Inflammatory macrophage treated with lipopolysaccharide for 1 hour (primary cell): ENCODE results near the gene CHIC2.
"Not testable (repeated sequence)": the region's sequence is repeated elsewhere in the genome, so short reads cannot be mapped to it uniquely, and the experiment has no call there.

Source experiments
- DNase-seq, 2 donors: peaks; one replicate each; pipeline ENCODE4 v3.0.0-alpha.2; 2020 to 2022

The CHIC2 gene

DNA sequence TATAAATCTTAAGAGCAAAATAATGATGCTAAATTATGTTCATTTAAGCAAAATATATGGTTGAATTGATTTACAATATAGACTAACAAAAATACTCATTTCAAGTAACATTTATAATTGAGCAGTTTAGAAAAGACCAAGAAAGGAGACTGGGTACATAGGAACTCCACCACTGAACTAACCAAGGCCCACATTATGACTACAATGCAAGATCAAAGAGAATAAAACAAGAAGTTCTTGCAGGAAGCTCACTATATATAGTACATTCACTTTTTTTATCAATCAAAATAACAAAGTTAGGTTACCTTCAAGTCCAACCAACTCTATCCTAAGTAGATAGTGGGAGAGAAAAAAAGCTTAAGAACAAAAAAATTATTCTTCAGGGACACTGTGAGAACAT, 8.0 kb downstream of the CHIC2 start:
- no peak for DNase-seq

DNA sequence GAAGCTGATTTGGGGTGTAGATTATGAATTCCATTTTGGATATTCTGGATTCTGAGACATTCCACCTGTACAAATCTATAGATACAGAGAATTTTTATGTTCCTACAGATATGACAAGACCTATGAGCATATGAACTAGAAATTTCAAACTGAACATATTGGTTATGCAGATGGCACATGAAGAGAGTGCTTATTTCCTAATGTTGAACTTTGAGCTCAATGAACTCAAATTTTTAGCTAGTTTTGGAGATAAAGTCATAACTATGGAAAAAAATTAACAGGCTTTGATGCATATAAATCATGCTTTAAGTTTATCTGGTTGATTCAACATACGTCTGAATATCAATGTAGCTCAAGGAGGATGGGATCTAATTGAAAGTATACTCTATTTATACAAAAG, 8.9 kb downstream of the CHIC2 start:
- no peak for DNase-seq

DNA sequence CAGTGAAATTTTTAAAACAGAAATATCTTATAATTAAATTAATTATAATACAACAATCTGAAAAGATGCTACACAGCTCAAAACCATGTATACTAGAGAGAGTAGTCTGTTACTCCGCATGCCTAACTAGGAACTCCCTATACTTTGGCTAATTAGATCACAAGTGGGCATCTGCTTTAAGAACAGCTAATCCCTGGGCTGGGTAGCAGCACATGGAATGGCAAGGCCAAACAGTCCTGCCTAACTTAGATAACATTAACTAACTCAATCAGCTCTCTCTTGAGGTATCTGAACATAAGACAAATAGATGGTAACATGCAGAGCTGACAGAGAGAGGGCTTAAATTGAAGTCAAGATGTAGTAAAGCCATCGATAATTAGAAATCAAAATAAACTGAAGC, 9.9 kb downstream of the CHIC2 start:
- no peak for DNase-seq

DNA sequence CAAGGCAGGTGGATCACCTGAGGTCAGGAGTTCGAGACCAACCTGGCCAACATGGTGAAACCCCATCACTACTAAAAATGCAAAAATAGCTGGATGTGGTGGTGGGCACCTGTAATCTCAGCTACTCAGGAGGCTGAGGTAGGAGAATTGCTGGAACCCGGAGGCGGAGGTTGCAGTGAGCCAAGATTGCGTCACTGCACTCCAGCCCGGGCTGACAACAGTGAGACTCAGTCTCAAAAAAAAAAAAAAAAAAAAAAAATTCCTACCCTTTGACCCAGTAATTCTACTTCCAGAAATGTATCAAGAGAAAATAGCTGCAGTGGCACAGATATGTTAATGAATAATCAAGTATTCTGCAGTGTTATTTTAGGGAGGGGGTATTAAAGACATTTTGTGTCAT, 11.1 kb downstream of the CHIC2 start:
- peak; percentile 52 to 68 for DNase-seq

DNA sequence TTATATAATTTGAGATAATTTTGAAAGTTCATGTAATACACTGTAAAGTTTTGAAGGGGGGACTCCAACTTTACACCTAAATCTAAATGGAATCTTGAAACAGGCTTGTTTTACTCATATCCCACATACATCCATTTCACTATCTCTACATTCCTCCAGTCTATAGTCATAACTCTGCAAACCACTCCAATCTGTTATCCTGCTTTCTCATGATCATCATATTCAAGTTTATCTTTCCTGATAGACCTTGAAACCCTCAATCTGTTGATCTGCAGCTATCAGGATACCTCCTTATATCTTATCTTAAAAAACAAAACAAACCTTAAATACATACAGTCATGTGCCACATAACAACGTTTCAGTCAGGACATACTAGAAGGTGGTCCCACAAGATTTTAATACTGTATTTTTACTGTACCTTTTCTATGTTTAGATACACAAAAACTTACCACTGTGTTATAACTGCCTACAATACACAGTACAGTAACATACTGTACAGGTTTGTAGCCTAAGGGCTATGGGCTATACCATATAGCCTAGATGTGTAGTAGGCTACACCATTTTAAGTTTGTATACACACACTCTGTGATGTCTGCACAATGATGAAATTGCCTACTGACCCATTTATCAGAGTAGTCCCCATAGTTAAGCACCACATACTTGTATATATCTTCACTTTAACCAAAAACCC, 14.0 kb downstream of the CHIC2 start:
- DNase-seq: no peak

DNA sequence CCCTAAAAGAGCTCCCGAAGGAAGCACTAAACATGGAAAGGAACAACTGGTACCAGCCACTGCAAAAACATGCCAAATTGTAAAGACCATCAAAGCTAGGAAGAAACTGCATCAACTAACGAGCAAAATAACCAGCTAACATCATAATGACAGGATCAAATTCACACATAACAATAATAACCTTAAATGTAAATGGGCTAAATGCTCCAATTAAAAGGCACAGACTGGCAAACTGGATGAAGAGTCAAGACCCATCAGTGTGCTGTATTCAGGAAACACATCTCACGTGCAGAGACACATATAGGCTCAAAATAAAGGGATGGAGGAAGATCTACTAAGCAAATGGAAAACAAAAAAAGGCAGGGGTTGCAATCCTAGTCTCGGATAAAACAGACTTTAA, 20.8 kb downstream of the CHIC2 start:
- DNase-seq: not testable (repeated sequence)

DNA sequence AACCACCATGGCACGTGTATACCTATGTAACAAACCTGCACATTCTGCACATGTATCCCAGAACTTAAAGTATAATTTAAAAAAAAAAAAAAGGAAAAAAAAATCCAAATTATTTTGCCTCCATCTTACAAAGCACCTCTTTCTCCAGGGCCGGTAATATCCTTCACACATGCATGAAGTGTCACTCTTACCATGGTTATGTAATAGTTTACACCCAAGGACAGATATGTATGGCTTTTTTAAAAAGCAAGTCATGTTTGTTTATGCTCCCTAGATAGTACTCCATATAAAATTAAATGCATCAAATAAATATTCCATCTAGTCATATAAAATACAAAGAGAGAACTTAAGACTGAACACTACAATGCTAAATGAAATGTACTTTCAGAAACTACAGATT, 22.5 kb downstream of the CHIC2 start:
- no peak for DNase-seq

DNA sequence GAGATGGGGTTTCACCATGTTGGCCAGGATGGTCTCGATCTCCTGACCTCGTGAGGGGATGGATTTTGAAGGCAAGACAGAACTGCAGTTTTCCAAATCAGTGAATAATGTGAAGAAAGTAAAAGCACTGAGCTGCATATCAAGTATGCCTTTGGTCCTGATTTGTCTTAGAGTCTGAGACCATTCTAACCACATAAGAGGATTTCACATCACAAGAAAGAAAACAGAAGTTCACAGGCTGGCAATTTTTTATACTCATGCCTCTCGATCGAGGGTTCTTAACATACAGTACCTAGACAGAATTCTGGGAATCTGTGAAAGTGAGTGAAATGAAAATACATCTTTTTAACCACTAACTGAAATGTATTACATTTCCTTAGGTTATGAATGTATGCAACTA, 23.3 kb downstream of the CHIC2 start:
- DNase-seq: no peak

DNA sequence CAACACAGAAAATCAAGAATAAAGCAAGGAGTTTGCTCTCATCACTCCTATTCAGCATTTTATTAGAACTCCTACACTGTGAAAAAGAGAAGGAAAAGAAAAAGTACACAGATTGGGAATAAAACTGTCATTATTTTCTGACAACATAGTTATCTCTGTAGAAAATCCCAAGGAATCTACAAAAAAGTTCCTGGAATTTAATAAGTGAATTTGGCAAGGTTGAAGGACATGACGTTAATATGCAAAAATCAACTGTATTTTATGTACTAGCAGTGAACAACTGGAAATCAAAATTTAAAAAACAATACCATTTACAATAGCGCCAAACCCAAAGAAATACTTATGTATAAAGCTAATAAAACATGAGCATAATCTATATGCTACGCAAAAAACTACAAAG, 26.3 kb downstream of the CHIC2 start:
- no peak for DNase-seq

DNA sequence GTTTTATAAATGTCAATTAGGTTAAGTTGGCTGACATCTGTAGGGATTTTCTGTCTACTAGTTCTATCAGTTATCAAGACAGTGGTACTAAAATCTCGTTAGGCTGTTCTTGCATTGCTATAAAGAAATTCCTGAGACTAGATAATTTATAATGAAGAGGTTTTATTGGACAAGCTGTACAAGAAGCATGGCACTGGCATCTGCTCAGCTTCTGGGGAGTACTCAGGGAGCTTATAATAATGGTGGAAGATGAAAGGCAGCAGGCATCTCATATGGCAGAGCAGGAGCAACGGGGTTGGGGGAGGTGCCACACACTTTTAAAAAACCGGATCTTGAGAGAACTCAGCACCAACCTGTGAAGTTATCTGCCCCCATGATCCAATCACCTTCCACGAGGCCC, 28.2 kb downstream of the CHIC2 start:
- DNase-seq: no peak

DNA sequence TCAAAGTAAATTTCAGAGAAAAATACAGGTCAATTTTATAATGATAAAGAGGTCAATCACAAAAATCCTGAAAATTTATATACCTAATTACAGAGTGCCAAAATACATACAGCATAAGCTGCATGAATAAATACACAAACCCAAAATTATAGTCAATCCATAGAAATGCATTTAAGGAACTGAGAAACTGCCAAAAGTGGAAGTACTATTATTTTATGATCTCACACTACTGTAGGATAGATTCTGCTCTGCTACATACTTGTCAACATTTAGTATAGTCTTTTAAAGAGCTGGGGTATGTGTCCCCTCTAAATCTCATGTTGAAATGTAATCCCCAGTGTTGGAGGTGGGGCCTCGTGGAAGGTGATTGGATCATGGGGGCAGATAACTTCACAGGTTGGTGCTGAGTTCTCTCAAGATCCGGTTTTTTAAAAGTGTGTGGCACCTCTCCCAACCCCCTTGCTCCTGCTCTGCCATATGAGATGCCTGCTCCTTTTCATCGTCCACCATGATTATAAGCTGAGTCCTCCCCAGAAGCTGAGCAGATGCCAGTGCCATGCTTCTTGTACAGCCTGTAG, 31.8 kb downstream of the CHIC2 start:
- peak; percentile 17 to 32 for DNase-seq

DNA sequence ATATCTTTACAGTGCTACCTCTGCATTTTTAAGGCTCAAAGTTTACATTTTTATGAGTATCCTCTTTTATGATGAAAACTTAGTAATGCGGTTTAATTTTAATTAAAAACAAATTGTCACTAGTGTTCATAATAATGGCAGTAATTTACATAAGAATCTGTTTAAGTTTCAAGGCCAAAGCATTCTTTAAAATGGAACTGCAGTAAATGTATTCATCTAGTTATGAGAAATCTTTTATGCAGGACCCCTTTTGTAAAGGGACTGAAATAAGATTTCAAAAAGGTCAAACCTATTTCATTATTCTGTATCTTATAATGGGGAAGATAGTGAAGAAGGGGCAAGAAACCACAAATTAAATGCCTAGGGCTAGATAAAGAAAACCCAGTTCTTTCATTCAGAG, 37.1 kb downstream of the CHIC2 start:
- no peak for DNase-seq

DNA sequence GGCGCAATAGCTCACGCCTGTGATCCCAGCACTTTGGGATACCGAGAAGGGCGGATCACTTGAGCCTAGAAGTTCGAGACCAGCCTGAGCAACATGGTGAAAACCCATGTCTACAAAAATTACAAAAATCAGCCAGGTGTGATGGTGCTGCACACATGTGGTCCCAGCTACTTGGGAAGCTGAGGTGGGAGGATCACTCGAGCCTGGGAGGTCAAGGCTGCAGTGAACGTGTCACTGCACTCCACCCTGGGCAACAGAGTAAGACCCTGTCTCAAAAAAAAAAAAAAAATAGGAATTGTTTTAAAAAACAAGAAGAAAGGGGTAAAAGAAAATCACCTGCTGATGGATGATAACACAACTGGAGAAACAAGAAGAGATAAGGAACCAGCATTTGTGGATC, 38.8 kb downstream of the CHIC2 start:
- no peak for DNase-seq

DNA sequence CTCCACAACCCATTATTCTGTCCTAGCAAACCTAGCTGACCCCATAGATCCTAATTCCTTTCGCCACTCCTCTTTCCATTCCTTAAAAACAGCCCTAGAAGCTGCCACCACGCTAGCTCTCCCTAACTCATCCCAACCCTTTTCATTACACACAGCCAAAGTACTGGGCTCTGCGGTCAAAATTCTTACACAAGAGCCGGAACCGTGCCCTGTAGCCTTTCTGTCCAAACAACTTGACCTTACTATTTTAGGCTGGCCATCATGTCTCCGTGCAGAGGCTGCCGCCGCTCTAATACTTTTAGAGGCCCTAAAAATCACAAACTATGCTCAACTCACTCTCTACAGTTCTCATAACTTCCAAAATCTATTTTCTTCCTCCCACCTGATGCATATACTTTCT, 41.4 kb downstream of the CHIC2 start:
- not testable (repeated sequence) for DNase-seq

DNA sequence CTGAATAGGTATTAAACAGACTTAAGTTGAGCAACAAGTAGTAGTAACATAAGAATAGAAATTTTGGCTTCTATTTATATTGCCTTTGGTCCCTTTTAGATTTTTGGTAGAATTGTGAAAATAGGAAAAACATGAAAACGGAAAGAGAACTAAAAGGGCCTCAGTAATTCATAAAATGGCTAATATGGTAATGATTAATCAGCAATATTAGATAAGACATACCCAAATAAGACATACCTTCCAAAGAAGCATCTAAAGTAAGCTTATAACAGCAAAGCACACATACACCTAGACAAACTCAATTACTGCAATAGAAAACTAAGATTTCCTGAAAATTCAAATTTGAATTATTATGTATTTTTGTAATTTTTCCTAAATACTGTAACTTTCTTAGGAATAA, 46.4 kb downstream of the CHIC2 start:
- no peak for DNase-seq

DNA sequence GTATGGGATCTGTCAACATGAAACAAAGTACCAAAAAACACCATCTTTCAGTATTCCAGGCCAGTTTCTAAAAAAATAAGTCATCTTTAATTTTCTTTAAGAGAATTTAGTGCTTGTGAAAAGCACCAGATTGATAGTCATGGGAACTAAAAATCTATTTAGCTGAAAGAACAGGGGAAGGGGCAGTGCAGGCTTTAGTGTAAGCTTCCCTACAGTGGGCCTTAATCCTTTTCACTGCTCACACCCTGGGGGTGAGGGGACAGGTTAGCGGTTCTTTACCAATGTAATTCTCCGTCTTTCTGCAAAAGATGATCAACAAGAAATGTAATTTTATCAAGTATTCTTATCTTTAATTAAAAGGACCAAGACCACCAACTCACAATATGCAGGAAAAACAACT, 47.1 kb downstream of the CHIC2 start:
- DNase-seq: no peak

DNA sequence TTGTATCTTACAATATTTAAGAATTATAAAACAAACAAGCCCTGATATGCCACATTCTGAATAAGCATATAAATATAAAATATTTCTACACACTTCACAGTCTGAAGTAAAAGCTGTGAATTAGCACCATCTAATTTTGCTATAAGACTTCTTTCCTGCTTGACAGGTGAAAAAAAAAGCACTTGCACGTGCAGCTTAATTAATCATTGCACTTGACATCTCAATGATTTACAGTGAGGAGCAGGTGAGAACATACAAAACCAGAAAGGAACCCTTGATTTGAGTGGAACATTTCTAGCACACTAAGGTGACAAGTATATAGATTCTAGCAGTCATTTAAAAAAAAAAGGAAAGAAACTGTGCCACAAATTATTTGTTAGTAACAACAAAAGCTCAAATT, 47.9 kb downstream of the CHIC2 start:
- no peak for DNase-seq

DNA sequence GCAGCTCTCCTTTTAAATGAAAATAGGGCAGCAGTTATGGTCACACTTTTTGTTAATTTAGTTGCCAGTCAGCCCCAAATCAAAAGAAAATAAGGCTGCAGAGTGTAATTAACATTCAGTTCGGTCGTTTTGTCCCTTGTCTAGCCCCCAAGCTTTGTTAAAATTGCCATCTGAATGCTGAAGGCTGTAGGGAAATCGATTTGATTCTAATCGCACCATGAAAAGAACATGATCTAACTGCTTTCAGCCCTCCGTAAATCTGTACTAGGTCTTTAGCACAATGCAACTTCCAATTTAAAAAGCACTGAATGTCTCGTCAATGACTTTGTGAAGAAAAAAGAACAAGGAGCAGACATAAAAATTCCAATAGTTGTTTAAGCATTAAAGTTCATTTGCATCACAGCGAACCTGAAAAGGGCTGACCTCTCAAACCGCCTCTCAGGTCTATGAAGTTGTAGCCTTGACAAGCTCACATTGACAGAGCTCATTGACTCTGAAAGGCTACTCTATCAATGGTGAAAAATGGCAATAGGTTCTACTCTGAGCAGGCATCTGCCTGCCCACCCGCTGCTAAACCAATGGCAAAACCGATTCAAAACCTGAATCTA, 48.9 kb downstream of the CHIC2 start:
- DNase-seq: no peak

DNA sequence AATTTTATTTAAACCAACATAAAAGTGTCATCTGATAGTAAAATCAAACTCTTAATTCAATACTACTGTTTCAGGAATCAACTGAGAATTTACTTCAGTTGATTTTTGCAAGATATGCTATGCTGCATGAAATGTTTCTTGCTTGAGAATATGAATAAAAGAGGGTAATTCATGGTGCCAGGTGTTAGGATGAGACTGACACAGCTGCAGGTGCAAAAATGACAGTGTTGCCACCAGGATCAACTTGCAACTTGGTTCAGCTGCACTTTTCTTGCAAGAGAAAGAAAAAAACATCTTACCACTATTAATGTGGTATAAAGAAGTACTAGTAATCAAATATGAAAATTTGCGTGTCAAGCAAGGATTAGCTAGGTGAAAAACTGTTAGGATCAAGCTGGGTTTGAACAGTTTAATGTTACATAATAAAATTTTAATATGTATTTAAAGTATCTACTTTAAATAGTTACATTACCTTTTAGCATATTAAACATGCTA, 49.7 kb downstream of the CHIC2 start:
- DNase-seq: no peak

DNA sequence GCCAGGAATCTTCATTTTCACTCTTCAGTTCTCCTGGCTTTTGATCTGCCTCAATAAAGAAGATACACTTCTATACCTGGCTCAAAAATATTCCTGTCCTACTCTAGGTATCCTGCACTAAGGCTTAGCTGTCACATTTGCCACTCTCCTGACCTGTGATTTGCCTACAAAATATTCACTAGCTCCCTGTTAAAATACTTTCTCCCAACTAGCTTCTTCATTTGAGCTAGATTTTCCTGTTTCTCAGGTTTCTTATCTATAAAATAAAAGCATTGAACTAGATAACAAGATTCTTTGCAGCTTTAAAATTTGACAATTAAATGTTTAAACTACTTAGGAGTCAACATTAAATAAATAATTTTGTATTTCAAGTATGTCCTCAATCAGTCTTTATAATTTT, 53.2 kb downstream of the CHIC2 start:
- no peak for DNase-seq

DNA sequence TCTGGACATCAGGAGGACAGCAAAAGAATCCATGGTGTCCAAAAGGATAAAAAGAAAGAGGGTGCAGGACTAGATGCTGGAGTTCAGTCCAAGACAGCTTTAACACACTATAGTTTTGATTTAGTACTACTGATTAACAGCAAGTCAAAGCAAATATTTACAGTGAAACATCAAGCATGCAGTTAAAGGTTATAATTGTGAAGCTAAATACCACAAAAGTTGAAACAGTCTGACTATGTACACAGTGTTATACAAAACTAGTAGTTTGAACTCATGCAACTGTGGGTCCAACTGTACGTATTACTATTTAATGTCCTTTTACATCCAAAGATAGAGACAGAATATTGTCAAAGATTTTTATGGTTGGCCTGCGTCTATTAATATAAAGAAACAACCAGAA, 57.6 kb downstream of the CHIC2 start:
- no peak for DNase-seq

DNA sequence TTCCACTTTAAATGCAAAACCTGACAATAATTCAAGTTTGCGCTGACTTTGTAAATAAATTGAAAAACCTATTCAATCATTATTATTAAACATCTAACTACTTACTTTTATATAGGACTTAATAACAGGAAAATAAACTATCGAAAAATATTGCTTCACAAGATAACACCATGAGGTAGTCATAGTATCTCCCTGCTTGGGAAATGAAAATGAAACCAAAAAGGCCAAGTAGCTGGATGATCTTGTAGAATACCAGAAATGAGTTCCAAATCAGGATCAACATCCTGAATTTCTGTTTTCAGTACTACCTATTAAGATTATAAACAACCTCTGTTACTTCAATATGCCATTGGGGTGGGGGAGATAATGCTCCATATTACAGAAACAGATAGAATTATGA, 58.9 kb downstream of the CHIC2 start:
- DNase-seq: peak; percentile 52 to 54

DNA sequence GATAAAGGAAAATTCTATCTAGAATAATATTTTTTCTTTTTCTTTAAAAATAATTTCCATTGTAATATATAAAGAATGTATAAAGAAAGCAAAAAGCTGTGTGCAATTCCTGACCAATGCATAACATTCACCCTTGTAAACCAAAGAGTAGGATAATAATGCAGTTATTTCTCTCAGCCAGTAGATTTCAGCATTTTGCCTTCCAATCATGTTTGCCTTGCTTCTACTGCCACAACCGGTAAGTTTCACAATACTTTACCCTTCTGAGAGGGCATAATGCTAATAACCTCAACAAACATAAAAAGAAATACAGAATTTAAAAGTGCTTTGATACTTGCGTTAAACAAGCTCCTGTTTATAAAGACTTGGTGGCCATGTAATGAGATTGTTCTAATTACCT, 59.9 kb downstream of the CHIC2 start:
- no peak for DNase-seq

DNA sequence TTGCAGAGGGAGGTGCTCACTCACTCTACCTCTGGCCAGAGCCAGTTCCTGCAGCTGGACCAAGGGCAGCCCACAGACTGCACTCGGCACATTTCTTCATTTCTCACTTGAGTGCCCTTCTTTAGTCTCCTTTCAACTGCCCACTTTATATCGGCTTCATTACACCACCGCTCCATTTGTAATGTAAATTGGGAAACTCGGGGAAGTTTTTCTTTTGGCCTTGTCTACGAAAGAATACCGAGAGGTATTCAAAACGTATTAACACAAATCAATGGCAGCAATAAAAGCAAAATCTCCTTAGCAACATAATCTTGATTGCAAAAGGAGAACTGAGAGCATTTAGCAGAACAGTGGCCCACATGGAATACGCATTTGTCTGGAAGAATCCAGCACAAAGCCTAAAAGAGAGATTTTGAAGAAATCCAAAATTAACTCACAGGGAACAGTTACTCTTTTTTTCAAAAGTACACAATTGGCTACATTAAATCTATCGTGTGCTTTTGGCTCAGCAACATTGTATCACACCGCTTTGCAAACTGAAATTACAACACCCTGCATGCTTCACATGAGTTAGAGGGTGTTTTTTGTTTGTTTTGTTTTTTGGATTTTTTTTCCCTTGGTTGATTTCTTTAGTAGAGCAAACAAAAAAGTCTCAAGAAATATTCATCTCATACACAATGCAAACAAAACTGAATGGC, 62.6 kb downstream of the CHIC2 start:
- DNase-seq: peak; percentile 16 to 25
